ENCODE data around the gene TSPAN13. TPM values are rescaled to one million over a fixed set of nuclear protein-coding genes. Genes with fewer than 3 reads are reported as not detected.

Gene TSPAN13
- total and polyA plus RNA-seq, 2 donors (not counting 1 experiment from before 2014, with no cell fraction given): 23.0 to 26.2 TPM

GRCh38 chr7:16787127-16787526 lies 33.6 kb downstream of the TSPAN13 start:
- intact Hi-C loops (cut with micrococcal nuclease): no loop called here
- ATAC-seq (ENCODE audit: low read depth) (no peak), DNase-seq (no peak)
- Histone ChIP-seq H2AFZ (ENCODE audit: insufficient read depth, low read depth, low read length, poor library complexity, severe bottlenecking) (no peak overlapping the region), H4K20me1 (ENCODE audit: control insufficient read depth, insufficient read depth, low read length, poor library complexity, severe bottlenecking) (peaks cover 4% of the 10 kb centered on the region), H3K79me2 (ENCODE audit: control insufficient read depth, insufficient read depth, low read length) (no peaks in the 10 kb centered on the region), H3K9me3 (ENCODE audit: control extremely low read depth in 1 of 3, control insufficient read depth in 2 of 3, insufficient read depth in 1 of 3, low read length in 2 of 3) (no peaks in the 10 kb centered on the region), H3K9ac (ENCODE audit: low read length) (no peak overlapping the region), H3K4me1 (ENCODE audit: control insufficient read depth in 2 of 2, insufficient read depth in 2 of 2, low read length in 2 of 2) (no peaks in the 10 kb centered on the region), H3K36me3 (replicated peaks in 1 of 2; ENCODE audit: control extremely low read depth in 1 of 2, control insufficient read depth in 1 of 2, extremely low read depth in 1 of 2, insufficient read depth in 2 of 2, low read length in 1 of 2) (peaks cover 0 to 27% of the 10 kb centered on the region in 2 experiments), H3K4me2 (replicated peaks; ENCODE audit: low read depth, low read length, poor library complexity, severe bottlenecking) (no peak overlapping the region), H3K27me3 (replicated peaks in 1 of 4; ENCODE audit: control extremely low read depth in 1 of 4, control insufficient read depth in 3 of 4, insufficient read depth in 4 of 4, low read length in 3 of 4) (no peaks in the 10 kb centered on the region), H3K4me3 (ENCODE audit: control extremely low read depth in 1 of 5, extremely low read depth in 1 of 5, insufficient read depth in 1 of 5, low read depth in 2 of 5, low read length in 4 of 5) (no peak overlapping the region), H3K27ac (ENCODE audit: low read length in 2 of 2) (no peak overlapping the region)
- CTCF ChIA-PET: interaction anchor here (1.3 kb wide), 1 partner anchor 15 kb away, joined by 4 read pairs; no protein-coding TSS in a partner anchor
- Mint-ChIP-seq H3K9me3 (ENCODE audit: insufficient read depth) (no peaks in the 10 kb centered on the region), H3K27me3 (no peaks in the 10 kb centered on the region), H3K4me1 (peaks cover 2% of the 10 kb centered on the region), H3K27ac (no peak overlapping the region), H3K4me3 (no peak overlapping the region)
- TF ChIP-seq, protein P1, sequence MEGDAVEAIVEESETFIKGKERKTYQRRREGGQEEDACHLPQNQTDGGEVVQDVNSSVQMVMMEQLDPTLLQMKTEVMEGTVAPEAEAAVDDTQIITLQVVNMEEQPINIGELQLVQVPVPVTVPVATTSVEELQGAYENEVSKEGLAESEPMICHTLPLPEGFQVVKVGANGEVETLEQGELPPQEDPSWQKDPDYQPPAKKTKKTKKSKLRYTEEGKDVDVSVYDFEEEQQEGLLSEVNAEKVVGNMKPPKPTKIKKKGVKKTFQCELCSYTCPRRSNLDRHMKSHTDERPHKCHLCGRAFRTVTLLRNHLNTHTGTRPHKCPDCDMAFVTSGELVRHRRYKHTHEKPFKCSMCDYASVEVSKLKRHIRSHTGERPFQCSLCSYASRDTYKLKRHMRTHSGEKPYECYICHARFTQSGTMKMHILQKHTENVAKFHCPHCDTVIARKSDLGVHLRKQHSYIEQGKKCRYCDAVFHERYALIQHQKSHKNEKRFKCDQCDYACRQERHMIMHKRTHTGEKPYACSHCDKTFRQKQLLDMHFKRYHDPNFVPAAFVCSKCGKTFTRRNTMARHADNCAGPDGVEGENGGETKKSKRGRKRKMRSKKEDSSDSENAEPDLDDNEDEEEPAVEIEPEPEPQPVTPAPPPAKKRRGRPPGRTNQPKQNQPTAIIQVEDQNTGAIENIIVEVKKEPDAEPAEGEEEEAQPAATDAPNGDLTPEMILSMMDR (IDR thresholded peaks at IDR 0.05): no peak
- TF ChIP-seq EZH2 (IDR thresholded peaks at IDR 0.05; ENCODE audit: borderline replicate concordance, insufficient read depth, low read depth, low read length, poor library complexity, severe bottlenecking): no peak
- POLR2A ChIA-PET: no interaction called here
- no CpG with 5 or more reads among the region's 1 CpG for WGBS (ENCODE audit: insufficient coverage)

GRCh38 chr7:16791071-16791470 lies 37.5 kb downstream of the TSPAN13 start:
- Histone ChIP-seq H3K9ac (ENCODE audit: low read length) (no peak overlapping the region), H3K9me3 (ENCODE audit: control extremely low read depth in 1 of 3, control insufficient read depth in 2 of 3, insufficient read depth in 1 of 3, low read length in 2 of 3) (no peaks in the 10 kb centered on the region), H3K4me2 (replicated peaks; ENCODE audit: low read depth, low read length, poor library complexity, severe bottlenecking) (no peak overlapping the region), H3K79me2 (ENCODE audit: control insufficient read depth, insufficient read depth, low read length) (no peaks in the 10 kb centered on the region), H3K4me3 (ENCODE audit: control extremely low read depth in 1 of 5, extremely low read depth in 1 of 5, insufficient read depth in 1 of 5, low read depth in 2 of 5, low read length in 4 of 5) (no peak overlapping the region), H3K4me1 (ENCODE audit: control insufficient read depth in 2 of 2, insufficient read depth in 2 of 2, low read length in 2 of 2) (no peaks in the 10 kb centered on the region), H2AFZ (ENCODE audit: insufficient read depth, low read depth, low read length, poor library complexity, severe bottlenecking) (no peak overlapping the region), H3K27me3 (replicated peaks in 1 of 4; ENCODE audit: control extremely low read depth in 1 of 4, control insufficient read depth in 3 of 4, insufficient read depth in 4 of 4, low read length in 3 of 4) (no peaks in the 10 kb centered on the region), H3K27ac (ENCODE audit: low read length in 2 of 2) (no peak overlapping the region), H4K20me1 (ENCODE audit: control insufficient read depth, insufficient read depth, low read length, poor library complexity, severe bottlenecking) (no peaks in the 10 kb centered on the region), H3K36me3 (replicated peaks in 1 of 2; ENCODE audit: control extremely low read depth in 1 of 2, control insufficient read depth in 1 of 2, extremely low read depth in 1 of 2, insufficient read depth in 2 of 2, low read length in 1 of 2) (peaks cover 0 to 3% of the 10 kb centered on the region in 2 experiments)
- no peak overlapping the region for H3K27ac Mint-ChIP-seq
- intact Hi-C loops (cut with micrococcal nuclease): no loop called here
- CTCF ChIA-PET: no interaction called here
- H3K27me3 Mint-ChIP-seq: no peaks in the 10 kb centered on the region
- TF ChIP-seq, protein P1 (IDR thresholded peaks at IDR 0.05): no peak
- TF ChIP-seq EZH2 (IDR thresholded peaks at IDR 0.05; ENCODE audit: borderline replicate concordance, insufficient read depth, low read depth, low read length, poor library complexity, severe bottlenecking): no peak
- no peak for ATAC-seq (ENCODE audit: low read depth)
- H3K4me3 Mint-ChIP-seq: no peak overlapping the region
- no CpG with 5 or more reads among the region's 1 CpG for WGBS (ENCODE audit: insufficient coverage)
- POLR2A ChIA-PET: no interaction called here
- no peaks in the 10 kb centered on the region for H3K4me1 Mint-ChIP-seq
- no peaks in the 10 kb centered on the region for H3K9me3 Mint-ChIP-seq (ENCODE audit: insufficient read depth)
- no peak for DNase-seq

All from B cell (primary cell).